GM18498 (cell line): ENCODE measurements around the gene SAP30.

Experiments
- ATAC-seq: cut with Tn5 transposase; IDR thresholded peaks from one replicate; pipeline ENCODE4 v1.9.1; 2021; ENCODE audit warnings: mild to moderate bottlenecking, moderate library complexity; ENCODE audit not compliant: unreplicated experiment

The SAP30 gene

GRCh38 chr4:173367285-173367684, 3.5 kb upstream of the SAP30 start:
- no peak for ATAC-seq

- ATAC-seq, result no peak
These were observed 2.8 kb upstream of the SAP30 start for GRCh38 chr4:173367946-173368345.

- ATAC-seq, result peak; percentile 3
These were observed 651 bp upstream of the SAP30 start for GRCh38 chr4:173370130-173370476.

- peak; percentile 35 for ATAC-seq
These were observed 788 bp downstream of the SAP30 start for GRCh38 chr4:173371292-173372192.

- no peak for ATAC-seq
These were observed 3.8 kb downstream of the SAP30 start for GRCh38 chr4:173374588-173374987.

- no peak for ATAC-seq
These were observed 9.2 kb downstream of the SAP30 start for GRCh38 chr4:173379929-173380328.

- ATAC-seq, result peak; percentile 55
These were observed 10.2 kb downstream of the SAP30 start for GRCh38 chr4:173380987-173381386.

GRCh38 chr4:173381610-173382009, 10.9 kb downstream of the SAP30 start:
- ATAC-seq, result no peak

- no peak for ATAC-seq
These were observed 11.6 kb downstream of the SAP30 start for GRCh38 chr4:173382349-173382748.

- no peak for ATAC-seq
These were observed 16.0 kb downstream of the SAP30 start for GRCh38 chr4:173386751-173387150.

- ATAC-seq, result no peak
These were observed 20.9 kb downstream of the SAP30 start for GRCh38 chr4:173391701-173392100.

- ATAC-seq, result no peak
These were observed 26.9 kb downstream of the SAP30 start for GRCh38 chr4:173397604-173398003.

GRCh38 chr4:173398220-173398619, 27.5 kb downstream of the SAP30 start:
- ATAC-seq, result no peak

- no peak for ATAC-seq
These were observed 28.1 kb downstream of the SAP30 start, which contains the start of gene SCRG1 for GRCh38 chr4:173398779-173399415. Gene SCRG1, minus strand, starts transcription at chr4:173399116. Its CDS starts 7,702 bp downstream, at chr4:173391414.

- ATAC-seq, result no peak
These were observed 30.3 kb downstream of the SAP30 start for GRCh38 chr4:173401063-173401462.

GRCh38 chr4:173403051-173403450, 32.3 kb downstream of the SAP30 start:
- no peak for ATAC-seq

GRCh38 chr4:173404296-173404865, 33.6 kb downstream of the SAP30 start:
- no peak for ATAC-seq

GRCh38 chr4:173405840-173406606, 35.3 kb downstream of the SAP30 start:
- ATAC-seq, result no peak

GRCh38 chr4:173410079-173410478, 39.3 kb downstream of the SAP30 start:
- no peak for ATAC-seq

GRCh38 chr4:173411106-173411693, 40.4 kb downstream of the SAP30 start:
- no peak for ATAC-seq

GRCh38 chr4:173413036-173413435, 42.3 kb downstream of the SAP30 start:
- no peak for ATAC-seq
